GM12875 (cell line): ENCODE results near the gene CCDC192.

ENCODE experiments used
- H3K4me3 ChIP-seq: one replicate; pipeline ENCODE4 v1.5.1; 2011; ENCODE audit warnings: low read depth, low read length, control low read depth
- CTCF ChIP-seq: IDR thresholded peaks from 2 replicates; pipeline ENCODE4 v1.5.1; 2011; ENCODE audit warnings: low read depth, mild to moderate bottlenecking, control low read depth, inconsistent platforms, low read length, moderate library complexity, borderline replicate concordance; ENCODE audit not compliant: insufficient read depth

Gene CCDC192

GRCh38 chr5:127909821-127910220 lies 206.6 kb downstream of the CCDC192 start:
- TF ChIP-seq CTCF: no peak
- no peak overlapping the region for H3K4me3 ChIP-seq

GRCh38 chr5:127910307-127910956 lies 207.2 kb downstream of the CCDC192 start:
- TF ChIP-seq CTCF: no peak
- H3K4me3 ChIP-seq: no peak overlapping the region

- no peak for TF ChIP-seq CTCF
- H3K4me3 ChIP-seq: no peak overlapping the region
Measured at GRCh38 chr5:127911619-127912018, 208.4 kb downstream of the CCDC192 start.

GRCh38 chr5:127912411-127912810 lies 209.2 kb downstream of the CCDC192 start:
- TF ChIP-seq CTCF: no peak
- H3K4me3 ChIP-seq: no peak overlapping the region

- no peak overlapping the region for H3K4me3 ChIP-seq
- no peak for TF ChIP-seq CTCF
Measured at GRCh38 chr5:127916885-127917573, 213.8 kb downstream of the CCDC192 start.

- no peak for TF ChIP-seq CTCF
- H3K4me3 ChIP-seq: no peak overlapping the region
Measured at GRCh38 chr5:127919006-127919796, 216.0 kb downstream of the CCDC192 start.
